Endothelial cell of umbilical vein (primary cell): ENCODE results near the gene SH3TC1.

Experiments used
- CTCF ChIP-seq, 2 donors: IDR thresholded peaks; 1 replicate in 1 of 2; 2 replicates in 1 of 2; pipeline ENCODE4 v1.5.1; 2011; ENCODE audit warnings: low read length in 2 of 2, mild to moderate bottlenecking in 2 of 2, moderate library complexity in 2 of 2, control low read depth in 1 of 2, inconsistent platforms in 1 of 2, low read depth in 1 of 2; ENCODE audit not compliant: insufficient read depth in 1 of 2; ENCODE audit errors: extremely low read depth in 1 of 2
- EZH2 ChIP-seq: IDR thresholded peaks from 2 replicates; pipeline ENCODE4 v1.6.1; 2012; ENCODE audit warnings: borderline replicate concordance, low read depth, mild to moderate bottlenecking, moderate library complexity, low read length, inconsistent platforms; ENCODE audit not compliant: severe bottlenecking
- FOS ChIP-seq: IDR thresholded peaks from 2 replicates; pipeline ENCODE4 v1.6.1; 2011; ENCODE audit warnings: mild to moderate bottlenecking, low read length, moderate library complexity, borderline replicate concordance; ENCODE audit not compliant: insufficient read depth
- JUN ChIP-seq: IDR thresholded peaks from 2 replicates; pipeline ENCODE4 v1.6.1; 2011; ENCODE audit warnings: borderline replicate concordance, low read depth; ENCODE audit not compliant: insufficient read length, insufficient read depth
- MAX ChIP-seq: IDR thresholded peaks from 2 replicates; pipeline ENCODE4 v1.6.1; 2011; ENCODE audit not compliant: insufficient read depth, insufficient read length
- MYC ChIP-seq: IDR thresholded peaks from one replicate; pipeline ENCODE4 v1.6.1; 2011; ENCODE audit warnings: mild to moderate bottlenecking, low read depth, low read length
- POLR2A ChIP-seq: IDR thresholded peaks from 2 replicates; pipeline ENCODE4 v1.6.1; 2012; ENCODE audit warnings: low read depth, mild to moderate bottlenecking, control low read depth, low read length
- POLR2AphosphoS5 ChIP-seq: IDR thresholded peaks from 2 replicates; pipeline ENCODE4 v1.6.1; 2012; ENCODE audit warnings: low read depth, mild to moderate bottlenecking, control low read depth, low read length, moderate library complexity; ENCODE audit not compliant: insufficient read depth

- TF ChIP-seq POLR2A, result no peak
- no peak for TF ChIP-seq POLR2AphosphoS5
- no peak for TF ChIP-seq CTCF (IDR thresholded peaks at IDR 0.05; ENCODE audit: extremely low read depth in 1 of 2, insufficient read depth in 1 of 2, low read depth in 1 of 2, low read length in 2 of 2)
- no peak for TF ChIP-seq EZH2
- TF ChIP-seq FOS, result no peak
- TF ChIP-seq MAX, result no peak
- no peak for TF ChIP-seq MYC
- no peak for TF ChIP-seq JUN
These were observed 28.7 kb upstream of the SH3TC1 start for GRCh38 chr4:8170341-8170740.
